Endothelial cell of umbilical vein (primary cell): Measurements from ENCODE around the gene OR1M1.

Source experiments
- TF ChIP-seq, protein P1 (sequence below), 2 donors: IDR thresholded peaks; 1 replicate in 1 of 2; 2 replicates in 1 of 2; pipeline ENCODE4 v1.5.1; 2011; ENCODE audit warnings: low read length in 2 of 2, mild to moderate bottlenecking in 2 of 2, moderate library complexity in 2 of 2, control low read depth in 1 of 2, inconsistent platforms in 1 of 2, low read depth in 1 of 2; ENCODE audit not compliant: insufficient read depth in 1 of 2; ENCODE audit errors: extremely low read depth in 1 of 2
- TF ChIP-seq, protein P2 (sequence below): IDR thresholded peaks from 2 replicates; pipeline ENCODE4 v1.6.1; 2011; ENCODE audit not compliant: insufficient read depth, insufficient read length

- TF ChIP-seq, protein P1, sequence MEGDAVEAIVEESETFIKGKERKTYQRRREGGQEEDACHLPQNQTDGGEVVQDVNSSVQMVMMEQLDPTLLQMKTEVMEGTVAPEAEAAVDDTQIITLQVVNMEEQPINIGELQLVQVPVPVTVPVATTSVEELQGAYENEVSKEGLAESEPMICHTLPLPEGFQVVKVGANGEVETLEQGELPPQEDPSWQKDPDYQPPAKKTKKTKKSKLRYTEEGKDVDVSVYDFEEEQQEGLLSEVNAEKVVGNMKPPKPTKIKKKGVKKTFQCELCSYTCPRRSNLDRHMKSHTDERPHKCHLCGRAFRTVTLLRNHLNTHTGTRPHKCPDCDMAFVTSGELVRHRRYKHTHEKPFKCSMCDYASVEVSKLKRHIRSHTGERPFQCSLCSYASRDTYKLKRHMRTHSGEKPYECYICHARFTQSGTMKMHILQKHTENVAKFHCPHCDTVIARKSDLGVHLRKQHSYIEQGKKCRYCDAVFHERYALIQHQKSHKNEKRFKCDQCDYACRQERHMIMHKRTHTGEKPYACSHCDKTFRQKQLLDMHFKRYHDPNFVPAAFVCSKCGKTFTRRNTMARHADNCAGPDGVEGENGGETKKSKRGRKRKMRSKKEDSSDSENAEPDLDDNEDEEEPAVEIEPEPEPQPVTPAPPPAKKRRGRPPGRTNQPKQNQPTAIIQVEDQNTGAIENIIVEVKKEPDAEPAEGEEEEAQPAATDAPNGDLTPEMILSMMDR (IDR thresholded peaks at IDR 0.05; ENCODE audit: extremely low read depth in 1 of 2, insufficient read depth in 1 of 2, low read depth in 1 of 2, low read length in 2 of 2): no peak
- TF ChIP-seq, protein P2, sequence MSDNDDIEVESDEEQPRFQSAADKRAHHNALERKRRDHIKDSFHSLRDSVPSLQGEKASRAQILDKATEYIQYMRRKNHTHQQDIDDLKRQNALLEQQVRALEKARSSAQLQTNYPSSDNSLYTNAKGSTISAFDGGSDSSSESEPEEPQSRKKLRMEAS: no peak
Observed at GRCh38 chr19:9109959-9110358, 23.1 kb downstream of the OR1M1 start.
